AG09319 (cell line): Measurements from ENCODE around the gene GPRC5A.

Experiments
- DNase-seq: peaks from one replicate; pipeline ENCODE4 v3.0.0-alpha.2; 2010; ENCODE audit warnings: low read depth; ENCODE audit errors: extremely low read depth
- TF ChIP-seq, protein P1 (sequence below): IDR thresholded peaks from 2 replicates; pipeline ENCODE4 v1.5.1; 2011; ENCODE audit warnings: low read depth, mild to moderate bottlenecking, inconsistent platforms, low read length, moderate library complexity

Gene GPRC5A

GRCh38 chr12:12889701-12890100, 1.7 kb upstream of the GPRC5A start:
- TF ChIP-seq, protein P1, sequence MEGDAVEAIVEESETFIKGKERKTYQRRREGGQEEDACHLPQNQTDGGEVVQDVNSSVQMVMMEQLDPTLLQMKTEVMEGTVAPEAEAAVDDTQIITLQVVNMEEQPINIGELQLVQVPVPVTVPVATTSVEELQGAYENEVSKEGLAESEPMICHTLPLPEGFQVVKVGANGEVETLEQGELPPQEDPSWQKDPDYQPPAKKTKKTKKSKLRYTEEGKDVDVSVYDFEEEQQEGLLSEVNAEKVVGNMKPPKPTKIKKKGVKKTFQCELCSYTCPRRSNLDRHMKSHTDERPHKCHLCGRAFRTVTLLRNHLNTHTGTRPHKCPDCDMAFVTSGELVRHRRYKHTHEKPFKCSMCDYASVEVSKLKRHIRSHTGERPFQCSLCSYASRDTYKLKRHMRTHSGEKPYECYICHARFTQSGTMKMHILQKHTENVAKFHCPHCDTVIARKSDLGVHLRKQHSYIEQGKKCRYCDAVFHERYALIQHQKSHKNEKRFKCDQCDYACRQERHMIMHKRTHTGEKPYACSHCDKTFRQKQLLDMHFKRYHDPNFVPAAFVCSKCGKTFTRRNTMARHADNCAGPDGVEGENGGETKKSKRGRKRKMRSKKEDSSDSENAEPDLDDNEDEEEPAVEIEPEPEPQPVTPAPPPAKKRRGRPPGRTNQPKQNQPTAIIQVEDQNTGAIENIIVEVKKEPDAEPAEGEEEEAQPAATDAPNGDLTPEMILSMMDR = no peak
- DNase-seq = no peak

DNA sequence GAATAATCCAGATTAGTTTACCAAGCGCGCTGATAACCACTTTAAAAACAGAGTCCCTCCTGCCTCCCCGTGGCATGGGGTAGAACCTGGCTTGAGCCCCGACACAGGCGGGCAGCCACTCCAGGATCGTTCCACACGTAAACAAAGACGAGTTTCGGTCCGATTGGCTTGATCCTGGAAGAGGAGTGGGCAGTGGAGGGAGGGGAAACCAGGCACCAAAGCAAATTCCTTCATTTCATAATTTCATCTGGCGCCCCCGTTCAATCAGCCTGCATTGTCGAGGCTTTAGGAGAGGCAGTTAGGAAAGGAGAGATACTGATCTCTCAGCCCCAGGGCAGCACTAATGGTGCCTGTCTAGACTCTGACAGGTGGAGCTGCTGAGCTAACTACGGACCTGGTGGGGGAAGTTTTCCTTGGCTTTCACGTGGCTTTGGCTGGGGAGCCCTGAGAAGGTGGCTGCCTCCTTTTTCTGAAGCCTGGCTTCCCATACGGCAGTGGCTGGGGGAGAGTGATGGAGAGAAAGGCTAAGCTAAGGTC, 751 bp upstream of the GPRC5A start:
- TF ChIP-seq, protein P1 = peak; percentile 2
- DNase-seq = no peak

GRCh38 chr12:12891881-12892355, 556 bp downstream of the GPRC5A start:
- DNase-seq = no peak
- TF ChIP-seq, protein P1 = no peak

- no peak for DNase-seq
Measured at GRCh38 chr12:12892681-12893141, 1.3 kb downstream of the GPRC5A start.

GRCh38 chr12:12893438-12893837, 2.1 kb downstream of the GPRC5A start:
- TF ChIP-seq, protein P1 = no peak
- DNase-seq = no peak

More at GRCh38 chr12:12892681-12893141, 1.3 kb downstream of the GPRC5A start:
- TF ChIP-seq, protein P1 = no peak

DNA sequence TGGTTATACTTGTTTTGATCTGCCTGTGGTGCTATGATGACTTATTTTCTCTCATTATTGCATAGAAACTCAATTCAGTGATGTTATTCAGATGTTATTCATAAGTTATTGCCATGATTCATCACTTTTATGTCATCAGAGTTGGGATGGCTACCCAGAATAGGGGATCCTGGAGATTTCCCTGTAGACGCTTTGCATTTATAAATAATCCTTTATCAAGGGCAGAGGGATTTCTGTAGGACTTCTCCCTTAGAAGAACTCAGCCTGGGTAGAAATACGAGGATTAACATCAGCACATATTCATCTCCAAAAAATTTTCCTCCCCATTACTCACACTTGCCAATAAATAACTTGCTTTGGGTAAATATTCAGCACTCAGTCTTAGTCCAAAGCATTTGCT, 4.9 kb downstream of the GPRC5A start:
- TF ChIP-seq, protein P1 = no peak
- no peak for DNase-seq

DNA sequence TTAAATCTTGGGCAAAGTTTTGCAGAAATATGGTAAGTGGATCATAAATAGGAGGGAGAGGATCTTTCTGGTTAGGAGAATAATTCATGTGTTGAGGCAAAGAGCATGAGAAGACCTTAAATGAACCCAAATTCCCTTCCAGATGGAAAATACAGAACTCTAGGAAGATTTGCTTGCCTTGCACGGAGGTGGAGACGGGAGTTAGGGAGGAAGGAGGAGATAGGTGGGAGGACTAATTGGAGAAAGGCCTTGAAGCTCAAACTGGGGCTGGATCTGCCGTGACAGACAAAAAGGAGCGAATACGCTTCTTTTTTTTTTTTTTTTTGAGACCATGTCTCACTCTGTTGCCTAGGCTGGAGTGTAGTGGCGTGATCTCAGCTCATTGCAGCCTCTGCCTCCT, 5.9 kb downstream of the GPRC5A start:
- DNase-seq = no peak

More for the DNA sequence above, 5.9 kb downstream of the GPRC5A start:
- TF ChIP-seq, protein P1 = no peak
